NOMO-1 treated with dmso at 0.1 percent for 144 hours (cell line): Measurements from ENCODE around the gene GSDME.

Experiments used
- DNase-seq: peaks from one replicate; lab custom pipeline; 2025; ENCODE audit not compliant: unreplicated experiment; lab: John Stamatoyannopoulos, UW

The GSDME gene

GRCh38 chr7:24706211-24707170 is 50.8 kb downstream of the GSDME start:
- DNase-seq = no peak

DNA sequence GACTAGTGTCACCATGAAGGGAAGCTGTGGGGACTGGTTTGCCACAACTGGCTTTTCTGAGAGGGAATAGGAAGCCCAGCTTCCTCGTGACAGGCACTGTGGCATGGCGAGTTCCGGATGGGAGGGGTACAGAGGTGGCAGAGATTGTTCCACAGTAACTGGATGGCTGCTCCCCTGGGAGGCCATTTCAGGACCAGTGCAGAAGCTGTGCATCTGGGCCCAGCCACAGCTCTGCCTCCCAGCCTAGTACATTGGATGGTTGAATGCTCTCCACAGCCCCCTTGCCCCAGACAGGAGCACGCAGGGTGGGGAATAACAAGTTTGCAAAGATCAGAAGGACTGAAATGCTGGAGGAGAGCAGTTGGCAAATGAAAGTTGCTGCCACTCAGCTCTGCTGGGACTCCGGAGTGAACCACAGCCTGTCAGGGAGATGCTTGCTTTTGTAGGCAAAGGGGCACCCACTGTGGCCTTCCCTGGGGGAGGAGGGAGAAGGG is 51.8 kb downstream of the GSDME start:
- DNase-seq = no peak

DNA sequence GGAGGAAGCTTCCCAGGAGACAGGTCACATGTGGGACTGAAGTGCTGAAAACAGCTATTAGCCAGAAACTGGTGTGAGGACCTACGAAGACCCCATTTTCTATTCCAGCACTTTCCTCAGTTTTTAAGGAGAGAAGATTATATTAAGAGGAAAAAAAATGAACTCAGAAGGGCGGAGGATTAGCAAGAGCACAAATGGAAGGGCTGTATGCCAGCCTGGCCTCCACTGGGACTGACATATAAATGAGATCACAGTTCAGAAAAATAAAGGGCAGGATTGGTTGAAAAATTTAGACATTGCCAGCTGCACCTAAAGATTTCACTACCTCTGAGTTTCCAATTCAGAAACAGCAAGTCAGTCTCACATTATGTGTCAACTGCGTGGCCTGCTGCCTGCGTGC is 53.0 kb downstream of the GSDME start:
- no peak for DNase-seq

GRCh38 chr7:24703296-24703695 is 54.0 kb downstream of the GSDME start:
- DNase-seq = no peak

- no peak for DNase-seq
These were observed 54.5 kb downstream of the GSDME start for GRCh38 chr7:24702755-24703154.

- no peak for DNase-seq
These were observed 55.7 kb downstream of the GSDME start for GRCh38 chr7:24701261-24702235.

- no peak for DNase-seq
These were observed 56.6 kb downstream of the GSDME start for GRCh38 chr7:24700521-24701260.

DNA sequence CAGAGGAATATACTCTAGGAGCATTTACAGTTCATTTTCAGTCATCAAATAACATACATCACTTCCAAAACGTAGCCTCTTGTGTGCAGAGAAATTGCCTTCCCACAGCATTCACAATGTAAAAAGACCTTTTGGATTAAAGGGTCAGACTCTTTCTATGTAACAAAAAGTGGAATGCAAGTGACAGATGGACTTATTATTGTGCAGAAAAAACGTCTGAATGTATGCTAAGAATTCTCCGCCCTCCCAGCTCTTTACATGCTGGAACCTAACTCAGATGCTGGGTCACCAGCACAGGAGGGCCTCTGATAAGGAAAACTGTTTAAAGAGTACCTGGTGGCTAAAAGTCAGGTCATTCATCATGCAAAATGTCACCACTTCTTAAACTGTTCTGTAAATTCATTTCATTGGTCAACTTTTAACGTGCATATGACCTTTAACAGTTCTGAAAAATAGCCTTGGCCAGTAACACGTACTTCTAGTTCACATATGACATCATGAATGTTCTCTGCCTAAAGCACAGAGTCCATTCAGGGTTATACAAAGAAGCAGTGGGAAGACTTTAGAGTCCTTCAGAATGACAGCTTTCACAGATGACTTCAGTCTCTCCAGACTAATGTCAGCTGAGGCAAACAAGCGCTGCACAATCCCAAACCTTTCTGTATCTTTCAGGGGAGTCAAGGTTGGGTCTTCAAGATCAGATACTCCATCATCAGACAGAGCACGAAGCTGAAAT is 58.6 kb downstream of the GSDME start:
- DNase-seq = no peak

- DNase-seq = no peak
These were observed 59.8 kb downstream of the GSDME start for GRCh38 chr7:24697416-24697815.

DNA sequence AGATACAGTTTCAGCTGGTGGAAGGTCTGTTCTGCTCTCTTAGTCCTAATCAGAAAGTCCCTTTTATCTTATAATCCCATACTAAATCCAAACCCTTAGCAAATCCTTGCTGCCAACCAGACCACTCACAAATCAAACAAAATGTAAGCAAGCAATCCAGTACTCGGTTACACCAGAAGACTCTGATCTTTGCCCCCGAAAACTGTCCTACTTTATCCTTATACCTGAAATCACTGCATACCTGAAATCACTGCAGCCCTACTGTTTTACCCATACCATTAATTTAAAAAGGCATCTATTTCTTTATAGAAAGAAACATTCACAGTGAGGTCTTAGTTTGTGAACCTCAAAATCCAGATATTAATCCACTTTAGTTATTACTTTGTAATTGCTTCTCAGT is 64.7 kb downstream of the GSDME start:
- no peak for DNase-seq

DNA sequence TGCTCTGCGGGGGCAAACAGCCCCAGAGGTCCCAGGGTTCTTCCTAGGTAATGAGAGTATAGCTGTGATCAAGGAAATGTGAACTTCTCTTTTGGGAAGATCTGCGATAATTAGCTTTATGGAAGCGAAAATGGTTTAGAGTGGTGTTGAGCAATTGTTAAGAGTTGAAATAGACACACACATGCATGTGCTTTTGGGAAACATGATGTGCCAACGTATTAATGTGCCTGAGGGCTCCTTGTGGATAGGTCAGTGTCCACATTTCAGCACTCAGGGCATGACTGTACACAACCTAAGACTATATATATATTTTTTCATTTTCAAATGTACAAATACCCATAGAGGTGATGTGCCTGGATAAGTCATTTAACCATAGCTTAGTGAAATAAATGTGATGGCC is 67.0 kb downstream of the GSDME start:
- peak; percentile 1 for DNase-seq

- no peak for DNase-seq
These were observed 71.6 kb downstream of the GSDME start for GRCh38 chr7:24685708-24686107.

DNA sequence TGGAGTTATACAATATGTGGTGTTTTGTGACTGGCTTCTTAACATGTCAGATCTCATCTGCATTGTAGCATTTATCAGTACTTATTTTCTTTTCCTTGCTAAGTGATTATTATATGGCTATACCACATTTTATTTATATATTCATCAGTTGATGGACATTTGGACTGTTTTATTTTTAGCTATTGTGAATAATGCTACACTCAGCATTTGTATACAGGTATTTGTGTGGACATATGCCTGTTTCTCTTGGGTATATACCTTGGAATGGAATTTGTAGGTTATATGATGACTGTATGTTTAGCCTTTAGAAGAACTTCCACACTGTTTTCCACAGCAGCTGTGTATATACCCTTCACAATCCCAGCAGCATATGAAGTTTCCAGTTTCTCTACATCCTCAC is 86.5 kb downstream of the GSDME start:
- DNase-seq = no peak

- no peak for DNase-seq
These were observed 87.2 kb downstream of the GSDME start for GRCh38 chr7:24669971-24670591.

- no peak for DNase-seq
These were observed 88.2 kb downstream of the GSDME start for GRCh38 chr7:24668927-24669635.

DNA sequence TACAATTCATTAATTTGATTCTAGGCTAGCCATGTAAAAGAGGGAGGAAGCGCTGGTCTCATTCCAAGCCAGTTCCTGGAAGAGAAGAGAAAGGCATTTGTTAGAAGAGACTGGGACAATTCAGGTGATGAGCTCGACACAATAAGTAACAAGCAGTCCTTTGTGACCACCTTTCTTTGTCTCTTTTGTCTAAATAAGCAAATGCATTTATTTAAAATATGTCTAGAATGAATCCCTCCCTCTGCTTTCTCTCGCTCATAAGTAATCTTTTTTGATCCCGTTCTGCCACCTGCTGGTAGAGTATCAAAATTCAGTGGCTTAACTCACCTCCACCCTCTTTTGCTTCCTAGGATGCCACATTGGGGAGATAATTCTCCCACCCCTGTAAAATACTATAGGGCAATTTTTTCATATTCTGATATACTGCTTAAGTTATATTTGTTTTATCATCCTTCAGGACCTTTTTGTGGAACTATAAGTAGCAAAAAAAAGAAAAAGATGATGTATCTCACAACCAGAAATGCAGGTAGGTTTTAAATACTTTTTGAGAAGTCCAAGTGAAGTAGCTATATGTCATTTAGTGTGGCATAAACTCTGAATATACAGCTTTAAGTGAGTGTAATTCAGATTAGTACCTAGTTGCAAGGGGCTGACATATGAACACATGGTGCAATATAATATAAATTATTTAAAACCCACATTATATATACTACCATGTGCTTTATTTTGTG is 91.5 kb downstream of the GSDME start:
- peak; percentile 0 for DNase-seq

DNA sequence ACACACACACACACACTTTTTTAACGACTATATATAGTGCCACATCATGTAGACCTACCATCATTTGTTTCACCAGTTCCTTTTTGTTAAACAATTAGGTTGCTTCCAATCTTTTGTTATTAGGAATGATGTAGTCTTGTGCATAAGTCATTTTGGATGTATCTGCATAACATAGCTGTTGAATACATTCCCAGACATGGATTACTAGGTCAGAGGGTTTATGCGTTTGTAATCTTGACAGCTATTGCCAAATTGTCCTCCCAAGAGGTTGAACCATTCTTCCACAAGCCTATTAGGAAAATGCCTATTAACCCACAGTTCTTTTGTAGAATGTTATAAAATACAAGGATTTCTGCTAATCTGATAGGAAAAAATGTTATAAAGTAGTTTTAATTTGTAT is 96.7 kb downstream of the GSDME start:
- DNase-seq = no peak

GRCh38 chr7:24659505-24659904 is 97.8 kb downstream of the GSDME start:
- DNase-seq = no peak
